Inflammatory macrophage treated with lipopolysaccharide for 4 hours (primary cell): Measurements from ENCODE around the gene GIGYF2.
"Not testable (repeated sequence)": the region's sequence is repeated elsewhere in the genome, so short reads cannot be mapped to it uniquely, and the experiment has no call there.

ENCODE experiments used
- DNase-seq: peaks from one replicate; pipeline ENCODE4 v3.0.0-alpha.2; 2020

The GIGYF2 gene

GRCh38 chr2:232697059-232697806 lies at the start of gene GIGYF2:
Gene GIGYF2, plus strand, starts transcription at chr2:232697331. Its CDS starts 37,867 bp downstream, at chr2:232735198.
- DNase-seq: peak; percentile 93

DNA sequence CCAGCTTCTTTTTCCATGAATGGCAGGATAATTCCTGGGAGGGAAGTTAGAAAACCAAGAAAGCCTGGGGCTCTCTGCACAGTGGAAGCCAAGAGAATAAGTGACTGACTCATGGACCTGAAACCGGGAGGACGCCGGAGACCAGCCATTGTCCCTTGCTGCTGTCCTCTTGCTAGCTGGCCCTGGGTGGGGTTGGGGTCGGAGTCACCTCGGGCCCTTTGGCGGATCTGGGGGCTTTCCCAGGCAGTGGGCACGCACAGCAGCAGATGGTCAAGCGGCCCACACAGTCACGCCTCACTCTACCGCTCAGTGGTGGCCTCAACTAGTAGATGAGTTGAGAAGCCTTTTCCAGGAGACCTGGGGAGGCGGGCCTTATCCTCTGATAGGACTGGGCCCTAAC lies 48.1 kb upstream of the GIGYF2 start:
- no peak for DNase-seq

DNA sequence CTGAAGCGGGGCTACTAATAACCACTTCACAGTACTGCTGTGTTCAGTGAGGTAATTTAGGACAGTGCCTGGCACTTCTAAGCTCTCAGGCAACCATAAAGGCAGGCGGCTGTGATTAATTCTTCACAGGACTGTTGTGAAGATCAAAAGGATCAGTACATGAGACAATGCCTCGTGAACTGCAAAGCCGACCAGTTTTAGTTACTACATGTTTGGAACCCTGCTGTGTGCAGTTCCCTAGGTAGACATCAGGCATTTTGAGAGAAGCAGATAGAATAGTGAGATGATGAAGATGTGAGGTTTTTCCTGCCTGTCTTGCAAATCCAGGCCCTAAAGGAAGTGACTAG lies 44.7 kb upstream of the GIGYF2 start:
- DNase-seq: no peak

- no peak for DNase-seq
Observed at GRCh38 chr2:232653441-232653840, 43.7 kb upstream of the GIGYF2 start.

DNA sequence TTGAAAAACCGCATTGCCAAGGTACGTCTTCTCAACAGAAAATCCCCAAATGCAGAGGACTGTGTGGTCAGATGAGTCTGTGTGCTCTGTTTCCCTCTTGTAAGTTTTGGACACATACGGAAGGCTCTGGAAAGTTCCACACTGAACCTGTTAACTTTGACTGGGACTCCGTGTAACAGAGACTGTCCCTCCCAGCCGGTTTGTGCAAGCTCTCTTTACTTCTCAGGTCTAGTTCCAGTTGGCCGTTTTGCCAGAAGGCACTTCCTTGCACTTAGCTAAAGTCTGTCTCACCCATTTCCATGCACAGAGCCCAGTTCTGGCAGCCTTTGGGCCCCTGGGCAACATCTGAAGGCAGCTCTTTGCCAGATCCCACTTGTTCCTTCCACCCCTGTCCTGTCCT lies 41.7 kb upstream of the GIGYF2 start:
- DNase-seq: no peak

DNA sequence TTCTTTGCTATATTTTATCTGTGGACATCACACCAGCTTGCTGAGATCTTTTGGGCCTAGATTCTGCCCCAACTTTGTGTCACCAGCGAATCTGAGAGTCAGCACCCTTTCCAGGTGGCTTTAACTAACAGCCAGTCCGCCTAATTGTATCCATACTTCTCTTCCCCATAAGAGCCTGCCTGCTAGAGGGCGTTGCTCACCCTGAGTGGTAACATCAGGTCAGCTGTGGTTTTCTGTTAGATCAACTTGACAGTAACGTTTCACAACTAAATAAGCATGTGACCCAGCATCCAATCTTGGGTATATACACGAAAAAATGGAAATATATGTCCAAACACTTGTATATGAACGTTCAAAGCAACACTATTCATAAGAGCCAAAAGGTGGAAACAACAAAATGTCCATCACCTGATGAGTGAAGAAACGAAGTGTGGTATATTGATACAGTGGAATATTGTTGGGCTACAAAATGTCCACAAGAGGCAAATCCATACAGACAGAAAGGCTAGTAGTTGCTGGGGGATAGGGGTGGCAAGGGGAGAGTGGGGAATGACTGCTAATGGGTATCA lies 38.8 kb upstream of the GIGYF2 start:
- peak; percentile 37 for DNase-seq

DNA sequence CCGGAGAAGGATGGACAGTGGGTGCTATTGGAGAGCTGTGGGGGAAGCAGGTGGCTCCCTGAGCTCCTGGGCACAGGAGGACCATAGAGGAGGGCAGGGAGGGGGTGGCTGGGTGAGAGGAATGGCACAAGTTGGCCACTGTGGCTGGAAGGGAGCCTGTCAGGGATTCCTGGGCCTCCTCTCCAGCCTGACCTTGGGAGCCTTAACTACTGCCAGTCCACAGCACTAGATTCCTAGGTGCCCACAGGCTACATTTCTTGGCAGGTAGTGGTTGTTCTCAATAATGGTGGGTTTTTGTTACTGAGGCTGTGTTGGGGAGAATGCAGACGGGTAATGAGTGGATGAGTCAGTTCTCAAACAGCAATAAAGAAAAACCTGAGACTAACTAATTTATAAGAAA lies 37.8 kb upstream of the GIGYF2 start:
- no peak for DNase-seq

DNA sequence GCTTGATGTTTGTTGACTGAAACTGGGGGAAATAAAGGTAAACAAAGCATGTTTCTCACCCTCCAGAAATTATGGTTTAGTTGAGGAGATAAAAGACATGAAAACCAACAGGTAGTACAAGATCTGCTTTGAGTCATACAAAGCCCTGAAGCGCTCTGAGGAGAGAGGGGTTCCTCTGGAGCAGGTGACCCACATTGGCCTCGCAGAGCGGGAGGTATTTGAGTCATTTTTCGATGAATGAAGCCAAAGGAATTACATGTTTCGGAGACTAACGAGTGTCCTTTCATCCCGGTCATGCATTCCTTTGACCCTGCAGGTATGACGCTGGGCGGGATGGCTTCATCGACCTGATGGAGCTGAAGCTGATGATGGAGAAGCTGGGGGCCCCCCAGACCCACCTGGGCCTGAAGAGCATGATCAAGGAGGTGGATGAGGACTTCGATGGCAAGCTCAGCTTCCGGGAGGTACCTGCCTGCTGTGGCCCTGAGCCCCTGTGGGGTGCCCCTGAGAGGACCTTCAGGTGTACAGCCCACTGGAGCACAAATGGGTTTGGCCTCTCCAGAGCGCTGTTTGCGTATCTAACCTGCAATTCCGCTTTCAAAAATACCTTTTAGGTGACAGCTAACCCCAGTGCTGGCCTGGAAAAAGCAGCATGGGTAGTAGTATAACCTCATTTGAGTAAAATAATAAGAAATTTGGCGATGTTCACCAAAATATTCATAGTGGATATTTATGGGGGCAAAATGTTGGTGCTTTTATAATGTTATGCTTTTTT lies 34.5 kb upstream of the GIGYF2 start:
- DNase-seq: no peak

GRCh38 chr2:232666051-232666805 lies 30.9 kb upstream of the GIGYF2 start:
- no peak for DNase-seq

- no peak for DNase-seq
Observed at GRCh38 chr2:232667989-232668583, 29.0 kb upstream of the GIGYF2 start.

- no peak for DNase-seq
Observed at GRCh38 chr2:232668805-232669444, 28.2 kb upstream of the GIGYF2 start.

- no peak for DNase-seq
Observed at GRCh38 chr2:232672588-232672987, 24.5 kb upstream of the GIGYF2 start.

- DNase-seq: no peak
Observed at GRCh38 chr2:232674491-232674890, 22.6 kb upstream of the GIGYF2 start.

GRCh38 chr2:232675381-232675780 lies 21.8 kb upstream of the GIGYF2 start:
- DNase-seq: no peak

DNA sequence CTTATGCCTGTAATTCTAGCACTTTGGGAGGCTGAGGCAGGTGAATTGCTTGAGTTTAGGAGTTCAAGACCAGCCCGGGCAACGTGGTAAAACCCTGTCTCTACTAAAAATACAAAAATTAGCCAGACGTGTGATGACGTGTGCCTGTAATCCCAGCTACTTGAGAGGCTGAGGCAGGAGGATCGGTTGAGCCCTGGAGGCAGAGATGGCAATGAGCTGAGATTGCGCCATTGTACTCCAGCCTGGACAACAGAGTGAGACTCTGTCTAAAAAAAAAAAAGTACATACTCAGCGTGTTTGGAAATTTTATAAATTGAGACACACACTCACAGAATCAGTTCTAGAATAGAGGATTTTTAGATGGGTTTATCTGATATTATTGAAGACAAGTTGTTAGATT lies 17.1 kb upstream of the GIGYF2 start:
- no peak for DNase-seq

DNA sequence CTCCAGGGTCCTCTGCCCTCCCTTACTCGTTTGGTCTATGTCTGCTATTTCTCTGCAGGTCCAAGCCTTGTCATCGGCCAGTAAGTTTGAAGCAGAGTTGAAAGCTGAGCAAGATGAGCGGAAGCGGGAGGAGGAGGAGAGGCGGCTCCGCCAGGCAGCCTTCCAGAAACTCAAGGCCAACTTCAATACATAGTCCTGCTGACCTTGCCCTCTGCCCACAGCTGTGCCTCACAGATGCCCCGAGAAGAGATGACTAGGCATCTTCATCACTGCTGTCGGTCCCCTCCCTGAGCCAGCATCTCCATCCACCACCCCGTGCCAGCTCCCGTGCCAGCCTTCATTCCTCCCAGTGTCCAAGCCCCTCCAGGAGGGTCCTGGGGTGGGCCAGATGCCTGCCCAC lies 15.6 kb upstream of the GIGYF2 start:
- no peak for DNase-seq

DNA sequence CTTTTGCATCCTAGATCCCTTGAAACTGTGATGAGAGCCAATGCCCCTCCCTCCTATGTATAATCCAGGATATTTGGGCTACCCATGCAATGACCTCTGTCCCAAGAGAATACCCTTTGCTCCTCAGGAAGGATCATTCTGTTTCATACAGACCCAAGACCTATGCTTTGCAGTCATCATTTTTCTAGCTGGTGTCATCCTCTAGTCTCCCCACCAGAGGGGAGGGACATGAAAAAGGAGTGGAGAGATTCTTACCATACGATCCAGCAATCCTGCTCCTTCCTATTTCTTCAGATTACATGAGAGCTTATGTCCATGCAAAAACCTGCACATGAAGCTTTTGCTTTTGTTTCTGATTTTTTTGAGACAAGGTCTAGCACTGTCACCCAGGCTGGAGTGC lies 13.8 kb upstream of the GIGYF2 start:
- DNase-seq: no peak

DNA sequence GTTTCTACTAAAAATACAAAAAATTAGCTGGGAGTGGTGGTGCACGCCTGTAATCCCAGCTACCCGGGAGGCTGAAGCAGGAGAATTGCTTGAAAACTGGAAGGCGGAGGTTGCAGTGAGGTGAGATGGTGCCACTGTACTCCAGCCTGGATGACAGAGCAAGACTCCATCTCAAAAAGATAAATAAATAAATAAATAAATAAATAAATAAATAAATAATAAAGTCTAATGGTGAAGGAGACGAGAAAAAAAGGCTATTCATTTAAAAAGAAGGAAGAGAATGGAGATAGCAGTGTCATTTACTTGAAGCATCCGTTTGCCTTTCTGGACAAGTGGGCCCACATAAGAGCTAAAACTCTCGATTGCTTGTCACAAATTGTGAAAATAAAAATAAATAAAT lies 11.7 kb upstream of the GIGYF2 start:
- not testable (repeated sequence) for DNase-seq

DNA sequence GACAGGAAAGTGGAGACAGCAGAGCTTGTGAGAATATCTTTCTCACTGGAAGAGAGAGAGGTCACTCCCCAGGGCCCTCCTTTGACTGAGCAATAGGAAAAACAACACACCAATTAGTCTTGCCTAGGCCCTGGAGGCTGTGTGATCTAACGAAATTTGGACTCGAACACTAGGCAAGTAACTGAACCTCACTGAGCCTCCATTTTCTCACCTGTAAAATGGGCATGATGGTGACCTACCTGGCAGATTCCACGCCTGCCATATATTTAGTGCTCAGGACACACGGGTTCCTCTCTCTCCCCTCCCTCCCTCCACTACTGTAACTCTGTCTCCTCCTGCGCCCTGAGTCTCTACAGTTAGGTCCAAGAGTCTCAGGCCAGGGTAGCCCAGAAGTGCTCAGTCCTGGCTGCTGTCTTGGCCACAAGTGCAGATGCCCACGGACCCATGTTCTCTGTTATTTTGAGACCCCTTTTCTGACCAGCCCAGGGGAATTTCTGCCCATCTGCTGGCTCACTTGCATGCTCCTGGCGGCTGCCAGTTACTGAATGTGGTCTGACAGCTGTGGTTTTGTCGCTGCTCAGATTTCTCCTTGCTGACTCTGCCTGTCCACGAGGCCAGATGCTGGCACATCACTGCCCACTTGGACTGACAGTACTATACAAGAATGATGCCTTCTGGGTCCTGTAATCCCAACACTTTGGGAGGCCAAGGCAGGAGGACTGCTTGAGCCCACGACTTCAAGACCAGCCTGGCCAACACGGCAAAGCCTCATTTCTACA lies 9.6 kb upstream of the GIGYF2 start:
- no peak for DNase-seq

DNA sequence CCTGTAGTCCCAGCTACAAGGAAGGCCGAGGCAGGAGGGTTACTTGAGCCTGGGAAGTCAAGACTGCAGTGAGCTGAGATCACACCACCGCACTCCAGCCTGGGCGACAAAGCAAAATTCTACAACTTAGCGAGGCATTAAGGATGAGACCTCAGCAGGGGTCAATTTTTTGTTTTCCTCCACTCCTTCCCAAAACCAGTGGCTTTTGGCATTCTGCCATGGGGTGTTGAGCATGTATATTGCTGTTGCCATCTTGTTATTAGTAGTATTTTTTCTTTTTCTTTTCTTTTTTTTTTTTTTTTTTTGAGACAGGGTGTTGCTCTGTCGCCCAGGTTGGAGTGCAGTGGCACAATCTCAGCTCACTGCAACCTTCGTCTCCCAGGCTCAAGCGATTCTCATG lies 8.9 kb upstream of the GIGYF2 start:
- DNase-seq: no peak

DNA sequence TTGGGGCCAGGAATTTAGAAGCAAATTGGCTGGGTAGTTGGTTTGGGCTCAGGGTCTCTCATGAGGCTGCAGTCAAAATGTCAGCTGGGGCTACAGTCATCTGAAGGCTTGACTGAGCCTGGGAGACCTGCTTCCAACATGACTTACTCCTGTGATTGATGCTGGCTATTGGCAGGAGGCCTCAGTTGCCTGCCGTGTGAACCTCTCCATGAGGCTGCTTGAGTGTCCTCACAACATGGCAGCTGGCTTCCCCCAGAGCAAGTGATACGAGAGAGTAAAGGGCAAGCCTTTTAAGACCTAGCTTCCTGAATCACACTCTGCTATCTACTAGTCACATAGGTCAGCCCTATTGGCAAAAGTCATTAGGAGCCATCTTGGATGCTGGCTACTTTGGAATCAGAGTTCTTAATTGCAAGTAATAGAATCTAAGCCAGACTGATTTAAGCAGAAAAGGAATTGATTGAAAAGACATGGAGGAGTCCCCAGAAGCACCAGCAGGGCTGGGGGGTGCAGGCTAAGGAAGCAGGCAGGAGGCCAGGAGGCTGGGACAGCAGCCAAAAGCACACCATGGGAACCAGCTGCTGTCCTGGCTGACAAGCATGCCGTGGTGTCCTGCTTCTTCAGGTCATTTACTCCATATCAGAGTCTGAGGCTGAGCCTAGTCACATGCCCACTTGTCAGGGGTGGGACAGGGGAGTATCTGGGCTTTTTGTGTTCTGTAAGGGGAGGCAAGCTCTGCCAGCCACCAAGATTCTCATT lies 7.8 kb upstream of the GIGYF2 start:
- no peak for DNase-seq
